Measurements from ENCODE around the gene MRPS15. TPM values are rescaled to one million over a fixed set of nuclear protein-coding genes. Genes with fewer than 3 reads are reported as not detected.

The MRPS15 gene
- polyA plus RNA-seq, 1 experiment, result 34.4 TPM

- CTCF ChIA-PET, result interaction anchor here (0.8 to 1.0 kb wide), 3 partner anchors 11 to 41 kb away, joined by 3 to 5 read pairs (median 3); no protein-coding TSS in a partner anchor
- DNase-seq (ENCODE audit: low read depth), result no peak
- Histone ChIP-seq H3K4me3 (ENCODE audit: low read depth, low read length) (peak overlapping the region; percentile 70), H3K27me3 (ENCODE audit: control insufficient read depth, insufficient read depth, low read length) (no peaks in the 10 kb centered on the region), H3K36me3 (ENCODE audit: control insufficient read depth, insufficient read depth, low read length) (peaks cover 9% of the 10 kb centered on the region)
- POLR2A ChIA-PET, result interaction anchor here (0.6 to 1.5 kb wide), 2 partner anchors 13 kb away, joined by 8 to 12 read pairs; partner anchors contain the start of gene MRPS15
- TF ChIP-seq CTCF (IDR thresholded peaks at IDR 0.05; ENCODE audit: insufficient read depth, low read depth, low read length), result no peak
Observed at GRCh38 chr1:36450919-36451305, 13.3 kb downstream of the MRPS15 start.

GRCh38 chr1:36450270-36450918, 13.8 kb downstream of the MRPS15 start, which contains the start of gene OSCP1:
Gene OSCP1 (minus strand): TSS chr1:36450451. CDS start chr1:36450369, 82 bp downstream.
- H3K27me3 ChIP-seq (ENCODE audit: control insufficient read depth, insufficient read depth, low read length), result no peaks in the 10 kb centered on the region
- CTCF ChIA-PET, result interaction anchor here (0.8 to 1.0 kb wide), 5 partner anchors 11 to 131 kb away, joined by 3 to 5 read pairs (median 4); no protein-coding TSS in a partner anchor
- DNase-seq (ENCODE audit: low read depth), result peak; percentile 76
- peak within 1 kb of the TSS; percentile 70 for H3K4me3 ChIP-seq (ENCODE audit: low read depth, low read length)
- no peak for TF ChIP-seq CTCF (IDR thresholded peaks at IDR 0.05; ENCODE audit: insufficient read depth, low read depth, low read length)
- POLR2A ChIA-PET, result interaction anchor here (0.5 to 1.5 kb wide), 4 partner anchors 12 to 1284 kb away, joined by 3 to 12 read pairs (median 6); partner anchors contain the start of gene MRPS15
- peaks cover 6% of the 10 kb centered on the region for H3K36me3 ChIP-seq (ENCODE audit: control insufficient read depth, insufficient read depth, low read length)

DNA sequence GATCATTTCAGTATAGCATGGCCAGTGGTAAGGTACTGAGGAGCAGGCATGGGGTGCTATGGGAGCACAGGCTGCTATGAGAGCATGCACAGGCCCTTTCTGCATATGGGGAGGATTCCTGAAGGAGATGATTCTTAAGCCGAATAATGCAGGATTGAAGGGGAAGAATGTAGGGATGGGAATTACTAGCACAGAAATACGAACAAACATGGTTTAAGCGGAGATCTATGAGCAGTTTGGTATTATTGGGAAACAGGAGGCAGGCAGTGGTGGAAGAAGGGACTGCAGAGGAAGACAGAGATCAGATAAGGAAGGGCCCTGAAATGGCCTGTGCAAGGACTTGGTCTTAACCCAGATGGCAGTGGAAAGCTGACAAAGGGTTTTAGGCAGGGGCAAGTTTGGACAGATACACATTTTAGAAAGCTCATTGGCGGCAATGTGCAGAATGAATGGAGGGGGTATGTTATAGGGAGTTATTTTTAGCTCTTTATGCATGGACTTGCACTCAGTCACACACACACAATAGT, 15.6 kb downstream of the MRPS15 start:
- POLR2A ChIA-PET, result no interaction called here
- Histone ChIP-seq H3K4me3 (ENCODE audit: low read depth, low read length) (no peak overlapping the region), H3K36me3 (ENCODE audit: control insufficient read depth, insufficient read depth, low read length) (no peaks in the 10 kb centered on the region; the same call in 1 of the 2 replicates), H3K27me3 (ENCODE audit: control insufficient read depth, insufficient read depth, low read length) (no peaks in the 10 kb centered on the region)
- no peak for TF ChIP-seq CTCF (IDR thresholded peaks at IDR 0.05; ENCODE audit: insufficient read depth, low read depth, low read length)
- CTCF ChIA-PET, result interaction anchor here (0.7 kb wide), 1 partner anchor 10 kb away, joined by 3 read pairs; no protein-coding TSS in a partner anchor
- DNase-seq (ENCODE audit: low read depth), result no peak

GRCh38 chr1:36447450-36447849, 16.7 kb downstream of the MRPS15 start:
- Histone ChIP-seq H3K4me3 (ENCODE audit: low read depth, low read length) (no peak overlapping the region), H3K36me3 (ENCODE audit: control insufficient read depth, insufficient read depth, low read length) (no peaks in the 10 kb centered on the region), H3K27me3 (ENCODE audit: control insufficient read depth, insufficient read depth, low read length) (no peaks in the 10 kb centered on the region)
- ChIA-PET CTCF (no interaction called here), POLR2A (no interaction called here)
- DNase-seq (ENCODE audit: low read depth), result no peak
- TF ChIP-seq CTCF (IDR thresholded peaks at IDR 0.05; ENCODE audit: insufficient read depth, low read depth, low read length), result no peak

GRCh38 chr1:36446746-36447145, 17.4 kb downstream of the MRPS15 start:
- no peak for TF ChIP-seq CTCF (IDR thresholded peaks at IDR 0.05; ENCODE audit: insufficient read depth, low read depth, low read length)
- POLR2A ChIA-PET, result no interaction called here
- Histone ChIP-seq H3K36me3 (ENCODE audit: control insufficient read depth, insufficient read depth, low read length) (no peaks in the 10 kb centered on the region), H3K4me3 (ENCODE audit: low read depth, low read length) (no peak overlapping the region), H3K27me3 (ENCODE audit: control insufficient read depth, insufficient read depth, low read length) (no peaks in the 10 kb centered on the region)
- CTCF ChIA-PET, result no interaction called here
- DNase-seq (ENCODE audit: low read depth), result no peak
